ENCODE data around the gene TGFA.
"Not testable (repeated sequence)": the region's sequence is repeated elsewhere in the genome, so short reads cannot be mapped to it uniquely, and the experiment has no call there.

TGFA gene

DNA sequence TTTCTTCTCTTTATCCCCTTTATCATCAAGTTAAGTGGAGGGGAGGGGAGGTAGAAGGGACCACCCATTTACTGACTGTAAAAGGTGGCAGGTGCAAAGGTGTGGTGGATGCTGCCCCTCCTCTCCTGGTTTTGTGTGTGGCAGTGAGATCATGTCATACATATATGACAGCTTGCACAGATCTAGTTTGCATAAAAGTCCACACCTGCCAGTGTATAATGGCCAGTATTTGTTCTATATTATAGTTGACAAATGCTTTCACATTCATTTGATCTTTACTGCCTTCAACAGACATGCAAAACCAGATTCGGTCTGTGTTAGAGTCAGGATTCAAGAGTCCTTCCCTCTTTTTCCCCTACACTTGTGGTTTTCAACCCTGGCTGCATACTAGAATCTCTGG is 55.1 kb downstream of the TGFA start:
- DNase-seq, result no peak

DNA sequence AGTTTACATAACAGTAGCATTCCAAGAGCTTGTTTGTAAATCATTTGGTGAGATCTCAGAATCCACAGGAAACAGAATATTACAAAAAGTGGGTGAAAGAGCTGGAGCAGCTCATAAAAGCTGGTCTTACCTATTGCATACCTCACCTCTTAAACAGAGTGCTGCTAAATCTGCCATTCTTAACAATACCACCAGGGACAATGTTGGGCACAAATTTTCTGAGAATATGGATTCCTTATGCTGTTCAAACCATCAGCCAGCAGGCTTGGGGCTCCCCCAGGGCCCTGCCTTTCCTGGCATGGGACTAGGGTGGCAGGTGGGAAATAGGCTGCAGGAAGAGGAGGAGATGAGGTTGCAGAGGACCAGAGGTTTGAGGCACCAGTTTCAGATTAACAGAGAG is 55.6 kb downstream of the TGFA start:
- DNase-seq, result no peak

DNA sequence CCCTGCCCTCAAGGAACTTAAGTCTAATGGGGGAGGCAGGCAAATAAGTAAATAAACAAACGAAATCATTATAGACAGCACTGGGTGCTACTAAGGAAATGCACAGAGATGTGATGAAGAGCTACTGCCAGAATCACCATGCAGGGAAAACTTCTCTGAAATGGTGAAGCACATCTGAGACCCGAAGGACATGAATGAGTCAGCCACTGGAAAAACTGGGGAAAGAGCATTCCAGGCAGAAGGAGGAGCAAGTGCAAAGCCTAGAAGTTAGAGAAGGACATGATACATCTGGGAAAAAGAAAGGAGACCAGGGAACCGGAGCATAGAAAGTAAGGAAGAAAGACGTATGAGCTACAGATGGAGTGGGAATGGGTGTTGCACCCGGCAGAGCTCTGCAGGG is 56.8 kb downstream of the TGFA start:
- DNase-seq, result no peak

DNA sequence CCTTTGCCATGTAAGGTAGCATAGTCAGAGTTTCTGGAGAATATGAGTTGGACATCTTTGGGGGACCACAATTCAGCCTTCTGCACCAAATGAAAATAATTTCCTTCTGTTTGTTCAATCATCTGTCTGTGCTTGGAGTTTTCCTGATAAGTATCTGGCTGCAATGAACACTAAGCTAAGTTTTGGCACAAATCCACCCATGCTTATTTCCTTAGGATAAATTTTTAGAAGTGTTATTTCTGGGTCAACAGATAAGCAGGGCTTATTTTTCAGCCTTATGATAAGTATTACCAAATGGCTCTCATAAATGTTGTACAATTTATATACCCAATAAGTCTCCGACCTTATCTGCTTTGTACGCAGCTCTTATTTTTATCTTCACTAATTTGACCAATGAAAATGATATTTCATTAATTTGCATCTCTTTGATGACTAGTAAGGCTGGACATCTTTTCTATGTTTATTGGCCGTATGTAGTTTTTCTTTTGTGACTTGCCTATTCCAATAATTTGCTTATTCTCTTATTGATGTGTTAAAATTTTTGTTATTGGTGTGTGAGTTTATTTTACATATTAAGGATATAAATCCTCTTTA is 59.2 kb downstream of the TGFA start:
- no peak for DNase-seq

DNA sequence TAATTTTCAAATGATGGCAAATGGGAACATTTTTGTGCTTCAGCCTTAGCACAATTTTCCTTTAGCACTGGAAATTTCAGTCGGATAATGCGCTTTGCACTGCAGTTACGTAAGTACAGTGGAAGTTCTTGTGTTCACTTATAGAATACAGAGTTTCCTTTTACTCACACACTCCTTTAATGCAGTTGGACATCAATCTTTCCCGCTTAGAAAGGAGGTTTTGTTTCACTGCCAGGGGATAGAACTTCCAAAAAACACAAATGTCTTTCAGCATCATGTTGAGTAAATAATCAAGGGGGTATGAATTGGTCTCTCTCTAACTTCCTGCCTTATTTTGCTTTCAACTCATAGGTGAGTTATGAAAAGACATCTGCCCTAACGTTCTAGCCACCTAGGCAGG is 63.2 kb downstream of the TGFA start:
- DNase-seq, result no peak

DNA sequence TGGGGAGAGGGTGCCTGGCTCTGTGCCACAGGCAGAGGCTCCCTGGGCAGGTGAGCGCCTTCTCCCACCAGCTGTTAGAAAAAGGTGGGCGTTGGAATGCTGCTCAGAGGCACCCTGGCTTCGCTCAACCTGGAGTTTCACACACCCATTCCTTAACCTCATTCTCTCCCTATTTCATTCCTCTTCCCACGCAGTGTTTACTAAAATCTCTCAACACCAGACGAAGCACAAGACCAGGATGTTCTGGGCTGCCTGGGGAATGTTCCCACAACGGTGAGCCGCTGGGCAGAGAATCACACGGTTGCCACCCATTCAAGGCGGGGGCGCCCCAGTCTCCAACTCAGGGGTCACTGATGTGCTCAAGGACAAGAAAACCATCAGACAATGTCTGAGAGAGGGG is 64.5 kb downstream of the TGFA start:
- no peak for DNase-seq

DNA sequence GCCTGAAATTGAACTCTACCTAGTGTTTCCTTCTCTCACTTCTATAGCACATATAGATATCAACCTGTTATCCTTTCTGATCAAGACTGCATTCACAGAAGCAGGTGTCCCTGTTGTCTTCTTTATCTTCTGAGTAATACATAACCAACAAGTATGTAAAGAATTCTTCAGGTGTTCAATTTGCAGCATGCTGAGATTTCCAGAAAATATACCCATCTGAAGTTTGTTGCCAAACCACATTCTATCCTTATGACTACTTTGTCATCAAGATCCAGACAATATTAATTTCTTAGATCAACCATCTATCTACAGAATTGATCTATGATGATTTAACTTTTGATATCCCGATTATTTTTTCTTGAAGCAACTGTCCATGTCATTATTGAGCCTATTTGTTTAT is 69.5 kb downstream of the TGFA start:
- no peak for DNase-seq

DNA sequence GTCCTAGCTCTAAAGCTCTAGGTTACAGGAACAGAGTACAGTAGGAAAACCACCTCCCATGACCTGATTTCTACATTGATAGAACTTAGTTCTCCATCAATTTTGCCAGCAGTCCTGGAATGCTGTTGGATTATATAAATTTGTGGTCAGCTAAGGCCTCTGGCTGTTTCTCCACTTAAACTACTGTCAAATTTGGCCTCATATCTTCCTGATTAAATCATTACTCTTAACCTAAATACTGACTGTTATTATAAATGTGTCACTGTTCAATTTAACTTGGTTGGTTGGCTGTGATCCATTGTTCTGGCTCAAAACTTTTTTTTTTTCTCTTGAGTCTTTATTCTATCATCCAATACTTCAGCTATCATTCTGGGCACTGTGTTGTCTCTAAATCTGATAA is 71.2 kb downstream of the TGFA start:
- no peak for DNase-seq

DNA sequence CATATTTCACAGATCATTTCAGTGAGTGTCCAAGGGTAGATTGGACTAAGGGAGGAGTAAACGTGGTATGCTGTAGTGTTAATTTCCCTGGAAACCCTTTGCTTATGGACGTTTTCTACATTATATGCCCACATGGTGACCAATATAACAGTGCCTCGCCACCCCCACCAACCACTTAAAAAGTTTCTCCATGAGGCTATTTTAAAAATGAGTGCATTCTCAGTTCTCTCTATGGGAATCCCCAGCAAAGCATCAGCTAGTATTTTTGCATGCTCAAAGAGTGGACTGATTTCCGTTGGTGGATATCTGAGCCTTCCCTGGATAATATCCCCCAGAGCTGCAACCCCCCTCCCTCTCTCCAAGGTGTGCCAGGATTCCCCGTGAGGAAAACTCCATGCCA is 73.2 kb downstream of the TGFA start:
- no peak for DNase-seq

DNA sequence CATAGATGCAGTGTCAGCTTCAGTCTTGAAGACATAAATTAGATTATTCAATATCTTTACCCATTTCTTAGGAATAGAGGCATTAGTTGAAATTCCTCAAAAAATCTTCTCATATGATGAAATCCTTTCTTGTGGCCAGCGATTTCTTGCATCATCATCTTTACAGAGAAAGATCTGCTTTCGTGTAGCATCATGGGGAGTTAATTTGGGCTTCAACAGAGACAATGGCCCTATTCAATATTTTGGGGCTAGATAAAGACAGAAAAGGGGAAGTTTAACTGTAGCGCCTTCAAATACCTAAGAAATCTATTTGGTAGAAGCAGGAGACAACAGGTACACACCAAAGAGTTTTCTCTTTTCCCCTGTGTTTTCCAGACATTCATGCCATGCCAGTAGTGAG is 73.8 kb downstream of the TGFA start:
- no peak for DNase-seq

DNA sequence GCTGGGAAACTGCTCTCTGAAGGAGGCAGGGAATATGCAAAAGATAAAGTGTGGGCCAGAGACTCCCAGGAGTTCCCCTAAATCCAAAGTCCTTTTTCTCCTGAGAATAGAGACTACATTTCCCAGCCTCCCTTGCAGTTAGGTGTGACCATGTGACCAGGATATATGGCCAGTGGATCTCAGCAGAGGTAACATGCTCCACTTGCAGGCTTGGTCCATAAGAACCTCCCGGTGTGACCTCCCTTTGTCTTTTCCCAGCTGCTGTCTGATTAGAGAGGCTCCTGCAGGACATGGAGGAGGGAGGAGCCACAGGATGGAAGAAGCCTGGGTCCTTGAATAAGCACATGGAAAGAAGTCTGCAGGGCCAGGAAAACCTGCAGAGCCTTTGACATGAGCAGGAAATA is 76.2 kb downstream of the TGFA start:
- DNase-seq, result no peak

DNA sequence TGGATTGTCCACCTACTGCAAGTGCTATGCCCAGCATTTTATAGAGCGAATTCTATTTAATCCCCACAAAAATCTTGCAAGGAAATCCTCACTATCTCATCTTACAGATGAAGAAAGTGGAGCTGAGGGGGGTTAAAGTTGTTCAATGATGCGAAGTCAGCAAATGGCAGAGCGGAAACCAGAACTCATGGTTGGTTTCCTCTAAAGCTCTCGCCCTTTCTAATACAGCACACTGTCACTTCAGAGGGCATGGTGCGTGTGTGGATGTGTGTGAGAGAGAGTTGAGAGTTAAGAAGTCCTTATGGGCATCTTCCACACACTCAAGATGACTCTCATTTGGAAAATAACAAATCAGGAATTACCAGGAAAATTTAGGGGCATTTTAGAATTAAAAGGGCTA is 78.4 kb downstream of the TGFA start:
- DNase-seq, result peak in 1 of 56 donors; percentile 11

DNA sequence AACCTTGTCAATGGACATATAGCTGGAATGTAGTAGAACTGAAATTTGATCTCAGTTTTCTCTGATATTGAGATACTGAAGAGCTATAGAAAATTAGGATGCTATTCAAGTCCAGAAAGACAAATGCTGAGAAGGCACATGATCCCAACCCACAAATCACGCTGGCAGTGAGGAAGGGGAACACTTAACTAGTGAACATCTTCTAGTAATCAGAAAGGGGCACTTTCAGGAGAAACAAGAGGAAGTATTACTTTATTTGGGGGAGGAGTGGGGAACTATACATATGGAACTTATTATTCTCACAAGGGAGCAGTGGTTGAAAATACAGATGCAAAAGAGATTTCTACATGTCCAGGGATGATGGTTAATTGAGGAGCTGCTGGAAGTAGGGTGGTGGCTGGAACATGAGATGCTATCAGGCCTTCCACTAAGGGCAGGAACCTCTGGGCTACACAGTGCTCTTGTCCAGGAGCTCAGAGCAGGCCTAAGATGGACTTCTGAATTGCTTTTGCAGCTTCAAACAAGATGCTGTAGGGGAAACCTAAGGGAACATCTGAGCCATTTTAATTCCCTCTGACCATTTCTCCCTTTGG is 79.3 kb downstream of the TGFA start:
- peak in 1 of 56 donors; percentile 13 for DNase-seq

DNA sequence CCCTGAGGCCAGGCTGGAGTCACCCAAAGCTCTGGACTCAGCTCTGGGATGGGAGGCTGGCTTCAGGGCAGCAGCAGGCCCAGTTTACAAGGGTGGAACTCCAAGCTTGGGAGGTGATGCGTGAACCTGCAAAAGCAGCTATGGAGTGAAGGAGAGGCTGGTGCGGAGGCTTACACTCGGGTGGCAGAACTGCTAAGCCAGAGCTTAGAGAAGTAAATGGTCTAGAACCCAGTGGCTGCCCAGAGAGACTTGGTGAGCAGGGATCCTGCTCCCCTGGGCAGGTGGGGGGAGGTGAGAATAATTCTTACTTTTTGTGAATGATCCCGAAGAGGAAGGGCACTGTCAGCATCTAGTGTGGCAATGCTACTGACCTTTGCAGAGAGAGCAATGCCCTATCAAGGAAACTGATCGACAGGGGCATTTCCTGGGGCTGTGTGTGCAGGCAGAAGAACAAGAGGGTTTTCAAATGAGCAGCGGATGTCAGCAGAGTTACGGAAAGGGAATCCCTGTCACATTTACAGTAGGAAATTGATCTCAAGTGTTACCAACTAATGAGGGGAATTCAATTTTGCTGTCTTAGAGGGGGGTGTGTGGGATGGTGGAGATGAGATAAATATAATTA is 80.4 kb downstream of the TGFA start:
- DNase-seq, result no peak

DNA sequence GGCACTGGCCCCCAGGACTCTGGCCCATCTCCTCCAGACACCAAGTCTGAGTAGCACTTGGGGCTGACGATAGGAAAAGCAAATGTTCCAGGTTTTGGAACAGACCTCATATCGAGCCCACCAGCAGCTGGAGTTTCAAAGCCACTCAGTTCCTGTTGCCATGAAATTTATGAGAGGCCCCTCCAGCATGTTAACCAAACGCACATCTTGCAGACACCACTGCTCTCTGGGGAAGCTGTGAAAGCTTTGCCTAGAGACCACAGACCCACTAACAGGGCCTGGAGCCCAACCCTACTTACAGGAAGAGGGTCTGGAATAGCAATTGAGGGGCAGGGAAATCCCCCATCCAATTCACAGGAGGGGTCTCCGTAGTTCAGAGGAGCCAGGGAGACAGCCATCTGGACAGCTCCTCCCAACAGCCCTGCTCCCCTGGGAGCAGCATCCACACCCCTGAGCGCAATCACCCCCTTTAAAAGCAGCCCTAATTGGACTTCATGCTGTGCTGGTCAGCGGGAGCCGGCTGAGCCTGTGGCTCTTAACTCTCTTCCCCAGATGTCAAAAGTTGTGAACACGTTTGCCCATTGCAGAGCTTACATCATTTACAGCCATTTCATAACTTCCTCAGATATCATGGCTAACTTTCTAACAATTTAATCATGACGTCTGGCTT is 81.3 kb downstream of the TGFA start:
- no peak for DNase-seq

DNA sequence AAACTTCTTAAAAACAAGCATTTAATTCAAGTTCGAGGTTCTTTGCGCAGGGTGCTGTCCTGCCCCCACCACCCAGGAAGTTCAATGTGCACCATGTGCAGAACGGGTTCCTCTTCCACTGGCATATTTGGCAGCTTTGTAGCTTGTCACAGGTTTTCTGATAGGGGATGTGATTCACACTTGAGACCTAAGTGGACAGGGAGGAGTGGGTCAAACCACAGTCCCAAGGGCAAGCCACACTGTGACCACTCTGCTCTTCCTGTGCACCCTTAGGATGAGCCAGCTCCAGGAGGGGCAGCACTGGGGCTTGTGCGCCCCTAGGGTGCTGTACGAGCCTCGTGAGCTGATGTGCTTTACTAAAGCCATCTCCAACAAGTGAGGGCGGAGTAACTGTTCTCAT is 82.5 kb downstream of the TGFA start:
- DNase-seq, result peak in 1 of 56 donors; percentile 14

DNA sequence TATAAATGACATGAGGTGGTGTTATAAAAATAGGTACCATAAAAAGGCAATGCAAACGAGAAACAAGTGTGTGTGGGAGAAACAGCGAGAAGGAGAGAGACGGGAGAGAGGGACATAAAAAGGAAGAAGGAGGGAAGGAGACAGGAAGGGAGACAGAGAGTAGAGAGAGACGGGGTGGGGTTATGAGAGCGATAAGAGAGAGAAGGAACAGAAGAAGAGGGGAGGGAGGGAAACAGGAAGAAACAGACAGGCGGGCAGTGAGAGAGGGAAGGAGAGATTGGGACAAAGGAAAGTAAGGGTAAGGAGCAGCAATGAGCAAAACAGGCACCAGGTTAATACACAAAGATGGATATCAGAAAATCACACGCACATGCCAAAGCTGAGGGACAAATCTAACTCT is 83.7 kb downstream of the TGFA start:
- no peak for DNase-seq

DNA sequence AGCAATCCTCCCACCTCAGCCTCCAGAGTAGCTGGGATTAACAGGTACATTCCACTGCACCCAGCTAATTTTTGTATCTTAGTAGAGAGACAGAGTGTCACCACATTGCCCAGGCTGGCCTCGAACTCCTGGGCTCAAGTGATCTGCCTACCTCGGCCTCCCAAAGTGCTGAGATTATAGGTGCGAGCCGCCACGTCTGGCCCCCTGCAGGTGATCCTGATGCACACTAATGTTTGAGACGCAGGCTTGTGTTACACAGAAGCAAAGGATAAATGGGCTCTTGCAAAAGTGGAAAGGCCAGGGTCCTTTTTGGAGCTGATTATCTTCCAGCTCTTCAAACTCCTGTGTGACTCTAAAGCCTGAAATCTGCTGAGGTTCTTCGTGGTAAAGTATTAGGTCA is 84.2 kb downstream of the TGFA start:
- DNase-seq, result no peak

DNA sequence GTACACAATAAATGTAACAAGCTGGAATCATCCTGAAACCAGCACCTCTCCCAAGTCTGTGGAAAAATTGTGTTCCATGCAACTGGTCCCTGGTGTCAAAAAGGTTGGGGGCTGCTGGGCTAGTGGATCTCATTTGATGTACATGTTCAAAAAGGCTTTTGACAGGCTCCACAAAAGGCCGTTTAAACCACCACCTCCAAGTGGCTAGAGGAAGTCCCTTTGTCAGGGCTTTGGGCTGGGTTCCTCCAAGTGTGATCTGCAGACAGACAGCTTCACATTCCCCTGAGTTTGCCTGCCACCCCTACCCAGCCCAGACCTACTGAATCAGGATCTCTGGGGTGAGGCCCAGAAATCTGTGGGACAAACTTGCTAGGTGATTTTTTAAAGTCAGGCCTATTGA is 84.7 kb downstream of the TGFA start:
- DNase-seq, result no peak

DNA sequence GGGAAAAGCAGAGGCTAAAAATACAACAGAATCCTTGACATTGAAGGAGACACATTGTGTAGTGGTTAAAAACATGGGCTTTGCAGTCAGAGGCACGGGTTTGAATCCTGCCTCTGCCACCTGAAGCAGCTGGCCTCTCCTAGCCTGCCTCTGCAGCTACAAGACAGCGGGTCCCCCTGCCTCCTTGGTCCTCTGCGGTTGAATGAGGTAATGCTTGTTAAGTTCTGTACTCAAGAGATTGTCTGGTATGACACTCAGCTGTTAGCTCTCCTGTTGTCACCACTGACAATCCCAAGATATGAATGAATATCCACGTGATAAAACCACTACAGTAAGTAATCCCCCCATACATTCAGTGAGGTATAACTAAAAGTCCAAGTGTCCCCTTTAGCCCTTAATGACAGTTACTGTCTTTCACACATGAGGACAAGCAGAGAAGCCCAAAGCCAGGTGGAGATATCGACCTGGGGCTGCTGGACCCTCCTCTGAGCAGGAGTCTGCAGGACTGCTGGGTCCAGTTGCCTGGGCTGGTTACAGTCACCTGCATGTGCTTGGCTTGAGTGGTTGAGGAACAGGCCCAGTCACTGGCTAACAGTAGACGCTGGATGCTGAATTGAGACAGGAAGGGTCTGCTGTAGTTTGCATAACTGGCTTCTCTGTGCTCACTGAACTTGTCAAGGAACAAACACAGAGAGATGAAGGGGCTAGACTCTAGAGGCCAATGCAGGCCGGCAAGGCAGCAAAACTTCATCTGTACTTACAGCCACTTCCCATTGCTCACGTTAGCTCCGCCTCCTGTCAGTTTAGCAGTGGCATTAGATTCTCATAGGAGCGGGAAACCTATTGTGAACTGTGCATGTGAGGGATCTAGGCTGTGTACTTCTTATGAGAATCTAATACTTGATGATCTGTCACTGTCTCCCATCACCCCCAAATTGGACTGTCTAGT is 85.5 kb downstream of the TGFA start:
- no peak for DNase-seq

DNA sequence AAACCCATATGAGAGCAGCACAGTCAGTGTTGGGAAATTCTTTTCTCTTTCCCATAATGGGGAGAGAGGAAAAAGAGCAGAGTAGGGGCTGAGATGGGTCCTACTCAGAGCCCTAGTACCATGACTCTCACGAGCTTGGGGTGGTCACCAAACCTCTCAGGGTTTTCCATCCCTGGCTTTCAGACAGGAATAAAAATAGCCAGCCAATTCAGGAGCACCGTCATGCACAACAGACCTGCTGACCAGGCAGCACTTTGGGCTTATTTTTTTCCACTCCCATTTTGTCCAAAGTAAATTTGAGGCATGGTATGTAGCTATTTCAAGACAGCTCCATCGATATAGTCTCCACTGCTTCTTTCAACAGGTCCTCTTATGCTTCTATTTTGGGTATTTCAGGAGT is 86.4 kb downstream of the TGFA start:
- no peak for DNase-seq

DNA sequence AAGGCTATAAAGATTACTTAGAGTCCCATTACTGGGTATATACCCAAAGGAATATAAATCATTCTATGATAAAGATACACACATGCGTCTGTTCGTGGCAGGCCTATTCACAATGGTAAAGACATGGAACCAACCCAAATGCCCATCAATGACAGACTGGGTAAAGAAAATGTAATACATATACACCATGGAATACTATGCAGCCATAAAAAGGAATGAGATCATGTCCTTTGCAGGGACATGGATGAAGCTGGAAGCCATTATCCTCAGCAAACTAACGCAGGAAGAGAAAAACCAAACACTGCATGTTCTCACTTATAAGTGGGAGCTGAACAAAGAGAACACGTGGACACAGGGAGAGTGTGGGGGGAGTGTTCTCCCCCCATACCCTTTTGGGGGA is 87.0 kb downstream of the TGFA start:
- DNase-seq, result not testable (repeated sequence)

All from amygdala (tissue), 56 donors.